ENCODE results near the gene ZYX.

ZYX gene

DNA sequence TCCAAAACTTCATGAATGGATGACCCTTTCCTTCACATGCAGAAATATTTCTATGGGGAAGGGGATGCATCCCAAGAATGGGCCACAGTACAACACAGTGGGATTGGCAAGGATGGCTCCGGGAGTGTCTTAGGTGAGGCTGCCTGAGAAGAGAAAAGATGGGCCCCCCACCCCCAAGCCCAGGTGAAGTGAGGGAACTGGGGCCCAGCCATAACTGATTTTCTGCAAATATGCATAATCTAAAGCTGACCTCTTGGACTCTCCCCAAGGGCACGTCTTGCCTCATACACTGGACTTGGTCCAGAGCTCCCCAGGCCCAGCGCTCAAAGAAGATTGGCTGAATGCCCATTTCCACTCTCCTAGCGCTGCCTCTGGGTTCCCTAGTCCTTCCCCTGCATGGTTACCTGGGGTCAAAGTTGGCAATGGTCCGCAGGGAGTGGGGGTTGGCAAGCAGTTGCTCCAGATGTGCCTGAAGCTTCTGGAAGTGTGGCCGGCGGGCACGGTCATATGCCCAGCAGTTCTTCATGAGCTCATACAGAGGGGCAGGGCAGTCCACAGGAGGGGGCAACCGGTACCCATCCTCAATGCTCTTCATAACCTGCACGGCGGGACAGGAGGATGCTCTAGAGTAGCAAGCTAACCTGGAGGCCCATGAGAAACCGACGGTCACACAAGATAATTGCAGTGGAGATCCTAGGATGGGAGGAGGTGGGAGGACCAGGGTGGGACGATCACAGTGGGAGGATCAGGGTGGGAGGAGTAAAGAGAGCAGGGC lies 12.3 kb downstream of the ZYX start:
- no peak for TF ChIP-seq CTCF (IDR thresholded peaks at IDR 0.05; ENCODE audit: low read depth, low read length, missing control alignments)
- no peak overlapping the region for H3K4me3 ChIP-seq (ENCODE audit: low read depth, low read length)
- no peak for DNase-seq (ENCODE audit: low read depth)

DNA sequence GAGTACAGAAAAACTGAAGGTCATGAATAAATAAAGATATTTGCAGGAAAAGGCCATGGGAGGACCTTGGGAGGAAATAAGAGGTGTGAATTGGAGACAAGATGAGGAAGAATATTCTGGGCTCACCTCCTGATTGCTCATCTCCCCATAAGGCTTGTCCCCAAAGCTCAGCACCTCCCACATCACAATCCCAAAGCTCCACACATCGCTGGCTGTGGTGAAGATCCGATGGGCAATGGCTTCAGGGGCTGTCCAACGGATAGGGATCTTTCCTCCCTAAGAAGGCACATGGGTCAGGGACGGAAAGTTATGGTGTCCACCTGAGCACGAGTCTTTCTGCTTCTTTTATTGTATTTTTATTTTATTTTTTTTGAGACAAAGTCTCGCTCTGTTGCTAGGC lies 12.9 kb downstream of the ZYX start:
- H3K4me3 ChIP-seq (ENCODE audit: low read depth, low read length): no peak overlapping the region
- TF ChIP-seq CTCF (IDR thresholded peaks at IDR 0.05; ENCODE audit: low read depth, low read length, missing control alignments): no peak
- DNase-seq (ENCODE audit: low read depth): no peak

DNA sequence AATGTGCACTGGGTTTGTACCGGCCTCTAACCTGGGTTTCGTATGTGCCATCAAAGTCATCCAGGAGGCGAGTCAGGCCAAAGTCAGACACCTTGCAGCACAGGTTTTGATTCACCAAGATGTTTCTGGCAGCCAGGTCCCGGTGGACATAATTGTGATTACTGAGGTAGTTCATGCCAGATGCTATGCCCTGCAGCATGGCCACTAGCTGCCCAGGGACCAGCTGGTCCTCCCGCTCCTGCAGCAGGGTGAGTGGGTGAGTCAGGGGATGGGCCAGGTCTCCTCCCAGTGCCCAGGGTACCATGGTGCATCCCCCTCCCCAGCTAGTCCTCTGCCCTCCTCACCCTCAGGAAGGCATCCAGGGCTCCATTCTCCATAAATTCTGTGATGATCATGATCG lies 13.6 kb downstream of the ZYX start:
- DNase-seq (ENCODE audit: low read depth): no peak
- no peak for TF ChIP-seq CTCF (IDR thresholded peaks at IDR 0.05; ENCODE audit: low read depth, low read length, missing control alignments)
- no peak overlapping the region for H3K4me3 ChIP-seq (ENCODE audit: low read depth, low read length)

DNA sequence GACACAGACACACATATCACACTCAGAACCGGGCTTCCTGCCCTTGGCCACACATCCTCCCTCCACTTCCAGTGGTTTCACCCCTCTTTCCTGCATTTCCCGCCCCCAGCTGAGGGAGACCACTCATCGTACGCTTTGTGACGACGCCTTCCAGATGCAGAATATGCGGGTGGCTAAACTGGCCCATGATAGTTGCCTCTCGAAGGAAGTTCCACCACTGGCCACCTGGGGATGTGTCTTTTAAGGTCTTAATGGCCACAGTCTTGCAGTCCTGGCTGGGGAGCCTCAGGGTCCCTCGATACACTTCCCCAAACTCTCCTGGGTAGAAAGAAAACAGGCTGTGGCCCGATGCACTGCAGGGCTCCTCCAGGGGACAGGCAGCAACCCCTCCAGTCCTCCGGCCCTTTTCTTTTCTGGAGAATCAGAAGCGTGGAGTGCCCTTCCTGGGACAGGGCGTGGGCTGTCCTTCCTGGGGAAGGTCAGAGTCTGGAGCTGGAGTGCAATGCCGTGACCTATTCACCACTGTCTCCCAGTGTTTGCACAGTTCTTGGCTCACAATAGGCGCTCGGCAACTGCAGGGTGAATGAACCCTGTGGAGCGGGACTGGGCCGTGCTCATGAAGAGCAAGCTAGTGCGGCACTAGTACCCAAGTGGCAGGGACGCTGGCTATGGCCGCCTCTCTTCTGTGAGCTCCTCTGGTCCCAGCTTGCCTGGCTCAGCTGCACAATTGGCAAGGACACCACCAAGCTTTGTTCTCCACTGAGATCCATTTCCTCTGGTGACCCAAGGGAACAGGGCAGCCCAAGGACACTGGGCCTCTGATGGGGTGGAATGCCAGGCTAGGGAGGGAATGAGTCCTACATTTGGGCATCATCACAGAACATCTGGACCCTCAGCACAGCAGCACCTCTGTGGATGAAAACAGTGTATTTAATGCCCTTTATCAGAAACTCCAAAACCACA lies 14.3 kb downstream of the ZYX start:
- no peak for DNase-seq (ENCODE audit: low read depth)
- peak; percentile 8 for TF ChIP-seq CTCF (IDR thresholded peaks at IDR 0.05; ENCODE audit: low read depth, low read length, missing control alignments)
- no peak overlapping the region for H3K4me3 ChIP-seq (ENCODE audit: low read depth, low read length)

- no peak for TF ChIP-seq CTCF (IDR thresholded peaks at IDR 0.05; ENCODE audit: low read depth, low read length, missing control alignments)
- no peak overlapping the region for H3K4me3 ChIP-seq (ENCODE audit: low read depth, low read length)
- DNase-seq (ENCODE audit: low read depth): no peak
Measured at GRCh38 chr7:143396182-143396581, 15.0 kb downstream of the ZYX start.

GRCh38 chr7:143396625-143397556 lies 15.7 kb downstream of the ZYX start:
- TF ChIP-seq CTCF (IDR thresholded peaks at IDR 0.05; ENCODE audit: low read depth, low read length, missing control alignments): no peak
- DNase-seq (ENCODE audit: low read depth): no peak
- H3K4me3 ChIP-seq (ENCODE audit: low read depth, low read length): no peak overlapping the region

Measured in GM12864 (cell line).